ENCODE data around the gene NR6A1.

DNA sequence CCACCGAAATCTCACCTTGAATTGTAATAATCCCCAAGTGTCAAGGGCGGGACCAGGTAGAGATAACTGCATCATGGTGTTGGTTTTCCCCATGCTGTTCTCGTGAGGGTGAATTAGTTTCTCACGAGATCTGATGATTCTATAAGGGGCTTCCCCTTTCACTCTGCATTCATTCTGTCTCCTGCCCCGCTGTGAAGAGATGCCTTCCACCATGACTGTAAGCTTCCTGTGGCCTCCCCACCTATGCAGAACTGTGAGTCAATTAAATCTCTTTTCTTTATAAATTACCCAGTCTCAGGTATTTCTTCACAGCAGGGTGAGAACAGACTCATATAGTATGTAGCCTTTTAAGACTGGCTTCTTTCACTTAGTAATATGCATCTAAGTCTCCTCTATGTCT, 135.8 kb downstream of the NR6A1 start:
- TF ChIP-seq TP53 (CRISPR knock-in tag; IDR thresholded peaks at IDR 0.05) (no peak), SREBF2 (IDR thresholded peaks at IDR 0.05) (no peak), CTCF (IDR thresholded peaks at IDR 0.05) (no peak), ESRRA (IDR thresholded peaks at IDR 0.05; ENCODE audit: borderline replicate concordance, low read length) (no peak), POLR2A (IDR thresholded peaks at IDR 0.05; ENCODE audit: low read length) (no peak), POLR2AphosphoS2 (conservative IDR thresholded peaks at IDR 0.05; ENCODE audit: low read length) (no peak), RAD21 (conservative IDR thresholded peaks at IDR 0.05 in 1 of 2, IDR thresholded peaks at IDR 0.05 in 1 of 2) (no peak), MAX (IDR thresholded peaks at IDR 0.05) (no peak), HDAC2 (IDR thresholded peaks at IDR 0.05) (no peak), EP300 (IDR thresholded peaks at IDR 0.05) (no peak), NPAS2 (CRISPR knock-in tag; IDR thresholded peaks at IDR 0.05; ENCODE audit: borderline replicate concordance) (no peak)
- TF ChIP-seq, protein P1, sequence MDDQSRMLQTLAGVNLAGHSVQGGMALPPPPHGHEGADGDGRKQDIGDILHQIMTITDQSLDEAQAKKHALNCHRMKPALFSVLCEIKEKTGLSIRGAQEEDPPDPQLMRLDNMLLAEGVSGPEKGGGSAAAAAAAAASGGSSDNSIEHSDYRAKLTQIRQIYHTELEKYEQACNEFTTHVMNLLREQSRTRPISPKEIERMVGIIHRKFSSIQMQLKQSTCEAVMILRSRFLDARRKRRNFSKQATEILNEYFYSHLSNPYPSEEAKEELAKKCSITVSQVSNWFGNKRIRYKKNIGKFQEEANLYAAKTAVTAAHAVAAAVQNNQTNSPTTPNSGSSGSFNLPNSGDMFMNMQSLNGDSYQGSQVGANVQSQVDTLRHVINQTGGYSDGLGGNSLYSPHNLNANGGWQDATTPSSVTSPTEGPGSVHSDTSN (IDR thresholded peaks at IDR 0.05) = no peak
- TF ChIP-seq, protein P2, sequence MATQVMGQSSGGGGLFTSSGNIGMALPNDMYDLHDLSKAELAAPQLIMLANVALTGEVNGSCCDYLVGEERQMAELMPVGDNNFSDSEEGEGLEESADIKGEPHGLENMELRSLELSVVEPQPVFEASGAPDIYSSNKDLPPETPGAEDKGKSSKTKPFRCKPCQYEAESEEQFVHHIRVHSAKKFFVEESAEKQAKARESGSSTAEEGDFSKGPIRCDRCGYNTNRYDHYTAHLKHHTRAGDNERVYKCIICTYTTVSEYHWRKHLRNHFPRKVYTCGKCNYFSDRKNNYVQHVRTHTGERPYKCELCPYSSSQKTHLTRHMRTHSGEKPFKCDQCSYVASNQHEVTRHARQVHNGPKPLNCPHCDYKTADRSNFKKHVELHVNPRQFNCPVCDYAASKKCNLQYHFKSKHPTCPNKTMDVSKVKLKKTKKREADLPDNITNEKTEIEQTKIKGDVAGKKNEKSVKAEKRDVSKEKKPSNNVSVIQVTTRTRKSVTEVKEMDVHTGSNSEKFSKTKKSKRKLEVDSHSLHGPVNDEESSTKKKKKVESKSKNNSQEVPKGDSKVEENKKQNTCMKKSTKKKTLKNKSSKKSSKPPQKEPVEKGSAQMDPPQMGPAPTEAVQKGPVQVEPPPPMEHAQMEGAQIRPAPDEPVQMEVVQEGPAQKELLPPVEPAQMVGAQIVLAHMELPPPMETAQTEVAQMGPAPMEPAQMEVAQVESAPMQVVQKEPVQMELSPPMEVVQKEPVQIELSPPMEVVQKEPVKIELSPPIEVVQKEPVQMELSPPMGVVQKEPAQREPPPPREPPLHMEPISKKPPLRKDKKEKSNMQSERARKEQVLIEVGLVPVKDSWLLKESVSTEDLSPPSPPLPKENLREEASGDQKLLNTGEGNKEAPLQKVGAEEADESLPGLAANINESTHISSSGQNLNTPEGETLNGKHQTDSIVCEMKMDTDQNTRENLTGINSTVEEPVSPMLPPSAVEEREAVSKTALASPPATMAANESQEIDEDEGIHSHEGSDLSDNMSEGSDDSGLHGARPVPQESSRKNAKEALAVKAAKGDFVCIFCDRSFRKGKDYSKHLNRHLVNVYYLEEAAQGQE (IDR thresholded peaks at IDR 0.05) = no peak

All from A549 (cell line).